HG03342 (cell line): Measurements from ENCODE around the gene GNG11.
"Not testable (repeated sequence)": the region's sequence is repeated elsewhere in the genome, so short reads cannot be mapped to it uniquely, and the experiment has no call there.

Source experiments
- ATAC-seq: cut with Tn5 transposase; IDR thresholded peaks from one replicate; pipeline ENCODE4 v1.9.1; 2021; ENCODE audit warnings: mild to moderate bottlenecking, moderate library complexity; ENCODE audit not compliant: unreplicated experiment

Gene GNG11

DNA sequence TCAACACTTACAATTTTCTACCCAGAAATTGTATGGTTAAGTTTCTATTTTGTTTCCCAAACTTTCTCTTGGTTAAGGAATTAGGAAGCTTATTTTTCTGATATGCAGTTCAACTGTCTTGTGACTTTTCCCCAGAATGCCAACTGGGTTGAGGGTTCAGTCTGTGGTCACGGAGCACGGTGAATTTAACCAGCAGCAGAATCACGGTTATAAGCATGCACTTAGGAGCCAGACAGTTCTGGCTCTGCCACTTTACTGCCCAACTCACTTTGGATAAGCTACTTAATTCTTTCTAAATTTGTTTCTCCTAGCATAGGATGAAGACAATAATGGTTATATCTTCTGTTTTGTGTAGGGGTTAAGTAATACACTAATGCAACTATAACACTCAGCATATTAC, 10.3 kb upstream of the GNG11 start:
- ATAC-seq, result not testable (repeated sequence)

DNA sequence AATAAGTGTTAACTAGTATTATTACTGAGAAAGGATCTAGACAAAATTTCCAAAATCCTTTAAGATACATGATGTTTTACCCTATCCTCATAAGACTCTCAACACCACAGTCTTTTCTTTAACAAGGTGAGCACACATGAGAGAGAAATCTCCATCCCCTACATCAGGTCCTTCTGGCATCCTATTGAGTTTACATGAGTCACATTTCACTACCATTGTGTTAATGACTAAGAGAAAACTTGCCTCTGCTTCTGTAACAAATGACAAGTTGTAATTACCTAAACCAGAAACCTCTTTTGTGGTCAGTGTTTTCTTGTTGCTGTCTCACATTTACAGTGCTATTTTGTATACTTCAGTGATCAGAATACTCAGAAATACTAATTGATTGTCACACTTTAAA, 9.9 kb upstream of the GNG11 start:
- ATAC-seq, result peak; percentile 61

DNA sequence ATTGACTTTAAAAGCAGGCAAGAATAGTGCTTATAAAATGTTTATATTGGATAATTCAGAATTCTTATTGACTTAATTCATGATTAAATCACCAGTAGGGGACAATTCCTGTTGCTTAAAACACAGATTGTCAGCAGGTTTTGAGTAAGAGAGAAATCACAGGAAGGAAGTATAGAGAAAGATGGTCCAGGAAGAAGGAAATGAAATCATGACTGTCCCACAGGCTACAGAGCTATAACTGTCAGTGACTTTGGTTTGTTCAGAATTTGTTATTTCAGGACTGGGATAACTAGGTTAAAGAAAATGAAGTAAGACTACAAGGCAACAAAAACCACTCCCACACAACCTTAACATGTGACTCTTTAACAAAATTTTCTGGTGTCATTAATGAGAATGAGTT, 8.3 kb upstream of the GNG11 start:
- ATAC-seq, result no peak

DNA sequence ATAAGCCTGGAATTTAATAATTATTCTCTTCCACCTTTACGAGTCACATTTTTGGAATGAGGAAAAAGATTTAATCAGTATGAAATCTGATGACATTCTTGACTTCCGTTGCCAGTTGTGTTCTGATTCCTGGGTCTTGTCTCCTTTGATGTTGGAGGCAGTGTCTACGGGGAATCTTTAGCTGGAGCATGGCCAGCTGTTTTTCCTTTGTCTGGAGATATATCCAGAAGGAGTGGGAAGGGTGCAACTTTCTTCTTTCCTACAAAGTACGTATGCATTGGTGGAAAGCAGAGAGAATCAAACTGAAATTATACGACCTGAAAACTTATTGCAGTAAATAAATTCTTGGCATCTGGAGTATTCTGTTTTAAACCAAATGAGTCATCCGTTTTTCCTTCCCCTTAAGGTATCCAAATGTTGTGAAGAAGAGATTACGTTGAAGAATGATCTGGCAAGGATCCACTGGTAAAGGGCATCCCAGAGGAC, 6.9 kb upstream of the GNG11 start:
- ATAC-seq, result no peak

DNA sequence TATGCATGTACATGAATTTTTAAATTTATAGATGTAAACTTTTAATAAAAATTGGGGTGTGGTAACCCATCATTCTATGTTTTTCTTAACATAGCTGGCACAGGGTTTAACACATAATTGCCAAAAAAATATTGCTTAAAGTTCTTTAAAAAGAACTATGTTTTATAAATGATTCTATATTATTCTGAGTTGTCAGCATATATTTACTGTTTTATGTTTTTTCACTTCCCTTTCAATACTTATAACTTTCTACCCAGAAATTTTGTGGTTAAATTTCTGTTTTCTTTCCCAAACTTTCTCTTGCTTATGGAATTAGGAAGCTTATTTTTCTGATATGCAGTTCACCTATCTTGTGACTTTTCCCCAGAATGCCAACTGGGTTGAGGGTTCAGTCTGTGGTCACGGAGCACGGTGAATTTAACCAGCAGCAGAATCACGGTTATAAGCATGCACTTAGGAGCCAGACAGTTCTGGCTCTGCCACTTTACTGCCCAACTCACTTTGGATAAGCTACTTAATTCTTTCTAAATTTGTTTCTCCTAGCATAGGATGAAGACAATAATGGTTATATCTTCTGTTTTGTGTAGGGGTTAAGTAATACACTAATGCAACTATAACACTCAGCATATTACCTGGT, 6.2 kb upstream of the GNG11 start:
- ATAC-seq, result not testable (repeated sequence)

- peak; percentile 48 for ATAC-seq
Observed at GRCh38 chr7:93915888-93916287, 5.6 kb upstream of the GNG11 start.

DNA sequence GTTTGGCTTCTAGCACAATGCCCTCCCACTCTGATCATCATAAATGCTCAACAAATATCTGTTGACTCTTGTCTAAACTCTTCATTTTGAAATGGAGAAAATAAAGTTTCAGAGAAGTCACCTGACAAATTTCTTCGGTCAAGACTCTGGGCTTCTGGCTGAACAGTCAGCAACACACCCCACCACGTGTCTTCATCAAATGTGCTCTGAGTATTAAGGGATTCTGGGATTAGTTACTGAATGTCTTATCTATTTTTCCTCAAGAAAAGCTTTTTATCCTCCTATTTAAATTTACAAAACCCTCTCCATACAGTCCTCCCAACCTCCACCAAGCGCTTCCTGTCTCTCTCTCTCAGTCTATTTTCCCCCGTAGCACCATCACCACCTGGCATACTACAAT, 5.2 kb upstream of the GNG11 start:
- ATAC-seq, result peak; percentile 14

DNA sequence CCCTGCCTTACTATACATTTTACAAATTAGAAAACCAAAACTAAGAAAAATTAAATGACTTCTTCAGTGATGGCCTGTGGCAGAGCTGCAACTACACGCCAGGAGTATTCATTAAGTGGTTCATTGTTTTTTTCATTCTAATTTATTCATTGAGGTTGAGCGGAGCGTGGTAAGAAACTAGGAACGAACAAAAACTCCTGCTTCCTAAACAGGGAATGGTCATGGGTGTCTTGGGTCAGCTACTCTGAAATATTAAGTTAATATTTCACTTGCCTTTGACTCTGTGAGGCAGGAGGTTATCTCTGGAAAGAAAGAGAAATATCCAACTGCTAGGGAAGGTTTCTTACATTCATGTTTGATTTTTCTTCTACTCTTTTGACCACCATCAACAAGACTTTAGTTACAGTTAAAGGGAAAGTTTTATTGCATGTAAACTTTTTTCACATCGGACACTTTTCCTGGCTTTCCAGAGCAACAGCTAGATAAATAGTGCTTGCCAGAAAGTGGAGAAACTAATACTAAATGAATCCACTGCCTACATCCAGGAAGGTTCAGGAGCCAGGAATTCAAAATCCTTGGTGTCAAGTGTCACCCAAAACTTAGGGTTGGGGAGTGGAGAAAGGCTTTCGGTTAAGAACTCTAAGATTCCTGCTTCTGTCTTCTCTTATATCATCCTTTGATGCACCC, 896 bp upstream of the GNG11 start:
- ATAC-seq, result no peak

- ATAC-seq, result no peak
Observed at GRCh38 chr7:93921186-93921585, 349 bp upstream of the GNG11 start.

GRCh38 chr7:93923296-93923695, 1.8 kb downstream of the GNG11 start:
- ATAC-seq, result no peak

DNA sequence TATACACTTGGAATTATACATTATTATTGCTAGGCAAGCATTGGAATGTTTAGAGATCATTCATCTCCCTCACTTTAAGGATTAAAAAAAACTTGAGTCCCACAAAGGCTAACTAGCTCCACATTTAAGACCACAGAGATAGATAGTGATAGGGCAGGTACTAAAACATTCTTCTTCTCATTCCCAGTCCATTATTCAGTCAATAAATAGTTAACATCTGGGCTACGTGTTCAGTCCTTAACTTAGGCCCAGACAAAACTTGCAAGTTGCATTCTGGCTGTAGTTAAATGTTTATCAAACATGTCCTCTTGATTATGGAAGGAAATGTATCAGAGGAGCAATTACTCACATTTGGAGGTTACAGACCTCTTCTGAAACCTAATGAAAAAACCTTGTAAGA, 2.4 kb downstream of the GNG11 start:
- ATAC-seq, result no peak

DNA sequence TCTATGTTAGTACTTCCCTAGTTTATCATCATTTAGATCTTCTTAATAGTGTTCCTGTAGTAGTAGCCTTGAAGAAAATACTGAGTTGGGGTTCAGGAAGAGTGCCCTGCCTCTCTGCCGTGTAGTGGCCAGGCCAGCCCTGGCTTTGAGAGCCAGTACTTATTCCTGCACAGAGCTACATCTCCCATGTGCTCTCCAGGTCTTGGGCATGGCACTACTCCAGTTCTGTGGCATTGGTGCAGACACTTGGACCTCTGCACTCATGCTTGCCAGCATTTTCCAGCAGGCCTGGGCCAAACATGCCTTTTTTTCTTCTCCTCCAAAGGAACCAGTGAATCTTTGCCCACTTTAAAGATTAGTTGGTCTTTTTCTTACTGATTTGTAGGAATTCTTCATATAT, 5.3 kb downstream of the GNG11 start:
- no peak for ATAC-seq

DNA sequence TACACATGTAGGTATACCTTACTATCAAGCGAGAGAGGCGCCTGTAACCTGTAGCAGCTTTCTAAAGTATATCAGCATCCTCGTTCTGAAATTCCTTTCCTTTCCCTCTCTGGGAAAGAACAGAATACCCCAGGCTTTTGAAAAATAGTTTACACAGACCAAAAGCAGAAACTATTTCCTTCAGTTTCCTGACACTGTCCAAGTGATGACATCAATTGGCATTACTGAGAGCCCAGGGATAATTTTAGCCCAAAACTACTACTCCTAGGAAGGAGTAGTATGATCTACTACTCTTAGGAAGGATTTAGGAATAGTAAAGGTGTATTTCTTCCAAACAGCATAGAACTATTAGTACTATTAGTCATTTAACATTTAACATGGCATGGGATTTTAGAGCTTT, 6.0 kb downstream of the GNG11 start:
- no peak for ATAC-seq

- ATAC-seq, result no peak
Observed at GRCh38 chr7:93931655-93932054, 10.1 kb downstream of the GNG11 start.

DNA sequence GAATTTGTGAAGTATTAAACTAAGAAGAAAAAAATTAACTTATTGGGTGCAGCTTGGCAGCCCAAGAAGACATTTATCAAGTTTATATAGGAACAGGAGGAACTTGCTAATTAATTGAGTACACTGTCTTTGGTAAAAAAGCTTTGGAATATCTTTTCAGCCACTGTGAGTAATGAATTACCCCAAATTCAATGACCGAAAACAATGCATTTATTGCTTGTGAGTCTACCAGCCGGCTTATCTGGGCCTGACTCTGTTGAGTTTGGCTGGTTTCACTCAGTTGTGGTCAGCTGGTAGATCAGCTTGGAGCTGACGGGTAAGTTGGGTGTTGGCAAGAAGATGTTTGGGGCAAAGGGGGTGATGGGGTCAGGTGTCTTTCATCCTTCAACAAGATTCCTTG, 11.6 kb downstream of the GNG11 start:
- ATAC-seq, result no peak

DNA sequence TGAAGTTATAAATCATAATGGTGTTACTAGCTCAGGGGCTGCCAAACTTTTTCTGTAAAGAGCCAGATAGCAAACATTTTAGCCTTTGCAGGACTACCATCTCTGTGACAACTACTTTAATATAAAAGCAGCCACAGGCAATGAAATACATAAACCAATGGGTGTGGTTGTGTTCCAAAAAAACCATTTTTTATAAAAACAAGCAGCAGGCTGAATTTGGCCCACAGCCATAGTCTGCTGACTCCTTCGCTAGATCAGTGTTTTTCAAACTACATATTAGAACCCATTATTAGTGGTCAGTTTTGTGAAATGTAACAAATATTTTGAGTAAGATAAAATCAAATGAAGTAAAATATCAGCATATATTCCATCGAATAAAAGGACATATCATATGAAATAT, 13.6 kb downstream of the GNG11 start:
- ATAC-seq, result no peak

GRCh38 chr7:93937818-93938217, 16.3 kb downstream of the GNG11 start:
- no peak for ATAC-seq

DNA sequence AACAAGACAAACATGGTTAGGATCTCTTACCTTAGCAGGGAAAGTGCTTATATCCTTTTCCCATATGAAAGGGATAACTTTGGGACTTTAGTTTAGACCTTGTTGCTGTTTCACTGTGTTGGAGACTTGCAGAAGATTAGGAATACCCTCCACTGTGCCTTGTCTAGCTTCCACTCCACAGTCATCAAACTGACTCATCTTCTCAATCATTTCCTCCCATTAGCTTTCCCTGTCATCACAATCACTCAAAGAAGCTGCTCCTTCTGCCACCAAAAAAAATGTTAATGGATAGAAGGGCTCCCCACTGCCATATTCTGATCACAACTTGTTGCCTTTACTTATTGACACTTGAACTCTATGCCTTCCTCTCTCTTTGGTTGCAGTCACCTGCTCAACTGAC, 16.8 kb downstream of the GNG11 start:
- ATAC-seq, result no peak

DNA sequence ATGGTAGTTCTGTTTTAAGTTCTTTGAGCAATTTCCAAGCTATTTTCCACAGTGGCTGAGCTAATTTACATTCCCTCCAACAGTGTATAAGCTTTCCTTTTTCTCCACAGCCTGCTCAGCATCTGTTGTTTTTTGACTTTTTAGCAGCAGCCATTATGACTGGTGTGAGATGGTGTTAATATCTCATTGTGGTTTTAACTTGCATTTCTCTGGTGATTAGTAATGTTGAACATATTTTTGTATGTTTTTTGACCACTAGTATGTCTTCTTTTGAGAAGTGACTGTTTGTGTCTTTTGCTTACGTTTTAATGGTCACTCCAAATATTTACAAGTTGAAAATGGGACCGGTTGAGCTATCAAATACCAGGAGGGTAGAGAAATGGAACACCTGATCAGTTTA, 20.4 kb downstream of the GNG11 start:
- ATAC-seq, result no peak

- no peak for ATAC-seq
Observed at GRCh38 chr7:93943816-93944540, 22.4 kb downstream of the GNG11 start.

DNA sequence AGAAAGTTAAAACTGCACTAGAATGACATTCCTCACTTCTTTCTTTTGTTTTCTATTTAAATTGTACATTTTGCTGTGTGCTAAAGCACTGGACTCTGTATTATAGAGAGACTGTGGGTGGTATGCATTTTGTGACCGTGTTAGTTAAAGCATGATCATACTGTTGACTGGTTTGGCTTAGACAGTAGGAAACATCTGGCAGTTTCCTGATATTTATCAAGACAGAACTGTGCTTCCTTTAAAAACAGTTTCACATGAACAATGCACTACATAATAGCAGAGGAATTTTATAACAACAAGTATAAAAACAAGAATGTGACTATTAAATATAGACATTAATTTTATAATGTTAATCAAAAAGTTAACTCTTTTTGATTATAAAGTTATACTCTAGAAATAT, 23.1 kb downstream of the GNG11 start:
- no peak for ATAC-seq

DNA sequence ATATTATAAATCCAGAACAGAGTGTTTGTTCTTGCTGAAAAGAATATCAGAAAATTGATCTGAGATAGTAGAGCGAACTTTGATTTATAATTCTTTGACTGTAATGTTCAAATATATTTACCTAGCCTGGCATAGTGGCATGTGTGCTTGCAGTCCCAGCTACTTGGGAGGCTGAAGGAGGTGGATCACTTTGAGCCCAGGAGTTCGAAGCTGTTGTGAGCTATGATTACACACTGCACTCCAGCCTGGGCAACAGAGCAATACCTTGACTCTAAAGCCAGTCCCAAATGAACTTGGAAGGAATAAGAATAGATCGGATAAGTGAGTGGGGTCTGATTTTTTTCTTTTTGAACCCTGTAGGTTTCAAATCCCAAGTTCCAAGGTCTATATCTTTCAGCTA, 23.5 kb downstream of the GNG11 start:
- ATAC-seq, result no peak
